GM12878 (cell line): ENCODE measurements around the gene SMARCB1. TPM values are rescaled to one million over a fixed set of nuclear protein-coding genes. Genes with fewer than 3 reads are reported as not detected.

Source experiments
- ATAC-seq: fragments of 200-7000 bp; cut with Tn5 transposase; 3 replicates; pipeline ENCODE4 v1.9.1; 2020; ENCODE audit warnings: mild to moderate bottlenecking, moderate library complexity
- BruUV-seq: library from RNA; stranded (reverse); fragments of 400-500 nt; replicated peaks from 2 replicates; lab custom pipeline; 2021; lab: Mats Ljungman, UMichigan
- CTCF ChIA-PET: fragments of 300-600 bp; sonication (Branson Sonifier 250); formaldehyde crosslinking; extraction: SDS; loops from one replicate; lab custom pipeline; 2021; ENCODE audit warnings: inconsistent platforms; lab: Yijun Ruan, JAX
- POLR2A ChIA-PET: fragments of 350-600 bp; formaldehyde crosslinking; extraction: SDS; loops from one replicate; lab custom pipeline; 2021; ENCODE audit warnings: inconsistent platforms; lab: Charles Lee
- RAD21 ChIA-PET: fragments of 300-600 bp; sonication (Branson Sonifier 250); formaldehyde crosslinking; loops from one replicate; lab custom pipeline; 2023; ENCODE audit warnings: antibody characterized with exemption; ENCODE audit not compliant: unreplicated experiment; lab: Charles Lee
- SMC1A ChIA-PET: fragments of 300-600 bp; sonication (Branson Sonifier 250); formaldehyde crosslinking; loops from one replicate; lab custom pipeline; 2023; ENCODE audit not compliant: unreplicated experiment, uncharacterized antibody; lab: Charles Lee
- DNase-seq: peaks from one replicate; pipeline ENCODE4 v3.0.0-alpha.2; 2011; ENCODE audit warnings: low read depth, low spot score
- FAIRE-seq: peaks from 3 replicates; lab custom pipeline; 2011; peaks lifted over from hg19 to GRCh38; lab: Jason Lieb, UNC
- H2AFZ ChIP-seq: 2 replicates; pipeline ENCODE4 v1.6.0; 2011; ENCODE audit warnings: low read depth, low read length, control low read depth; ENCODE audit not compliant: control insufficient read depth
- H3K27ac ChIP-seq: 2 replicates; pipeline ENCODE4 v1.5.1; 2011; ENCODE audit warnings: control low read depth; ENCODE audit not compliant: control insufficient read depth, insufficient read depth
- H3K27me3 ChIP-seq, 2 experiments: replicated peaks in 1 of 2; 2 replicates each; pipeline versions ENCODE4 v1.6.0 to v1.6.1; 2011; ENCODE audit warnings: low read length in 1 of 2; ENCODE audit not compliant: control insufficient read depth in 2 of 2, insufficient read depth in 2 of 2
- H3K36me3 ChIP-seq, 2 experiments: 2 replicates each; pipeline ENCODE4 v1.5.1; 2011; ENCODE audit warnings: low read length in 1 of 2; ENCODE audit not compliant: control insufficient read depth in 2 of 2, insufficient read depth in 2 of 2
- H3K4me1 ChIP-seq: 2 replicates; pipeline ENCODE4 v1.6.1; 2011; ENCODE audit warnings: mild to moderate bottlenecking, low read length, moderate library complexity, mixed read lengths; ENCODE audit not compliant: control insufficient read depth, insufficient read depth
- H3K4me2 ChIP-seq: 2 replicates; pipeline ENCODE4 v1.6.0; 2011; ENCODE audit warnings: control low read depth; ENCODE audit not compliant: control insufficient read depth, insufficient read depth
- H3K4me3 ChIP-seq: fragments of 200-600 bp; sonication (generic); 2 replicates; pipeline ENCODE4 v1.5.1; 2016
- H3K79me2 ChIP-seq: 2 replicates; pipeline ENCODE4 v1.6.0; 2011; ENCODE audit warnings: low read length; ENCODE audit not compliant: control insufficient read depth, insufficient read depth
- H3K9ac ChIP-seq: 2 replicates; pipeline ENCODE4 v1.8.0; 2011; ENCODE audit warnings: low read length, control low read depth, mixed read lengths; ENCODE audit not compliant: control insufficient read depth, insufficient read depth
- H3K9me3 ChIP-seq: replicated peaks from 3 replicates; pipeline ENCODE4 v1.5.1; 2011; ENCODE audit warnings: mild to moderate bottlenecking, low read length; ENCODE audit not compliant: control insufficient read depth, insufficient read depth
- H4K20me1 ChIP-seq: 2 replicates; pipeline ENCODE4 v1.6.0; 2011; ENCODE audit not compliant: control insufficient read depth, insufficient read depth
- ETV6 ChIP-seq, 2 experiments: fragments of 450-650 bp in 1 of 2; IDR thresholded peaks in 1 of 2; conservative IDR thresholded peaks in 1 of 2; 2 replicates each; pipeline ENCODE4 v1.6.1; 2014; ENCODE audit warnings: antibody characterized with exemption in 1 of 2, borderline replicate concordance in 1 of 2, low read depth in 1 of 2, mild to moderate bottlenecking in 1 of 2, moderate library complexity in 1 of 2
- MEF2B ChIP-seq: fragments of 450-650 bp; IDR thresholded peaks from 2 replicates; pipeline ENCODE4 v1.6.1; 2018; ENCODE audit warnings: mild to moderate bottlenecking, moderate library complexity; ENCODE audit not compliant: partially characterized antibody, poor library complexity, severe bottlenecking
- MTA3 ChIP-seq: IDR thresholded peaks from 2 replicates; pipeline ENCODE4 v1.6.1; 2012; ENCODE audit warnings: low read length, inconsistent platforms, borderline replicate concordance
- NFYB ChIP-seq: IDR thresholded peaks from 2 replicates; pipeline ENCODE4 v1.6.1; 2011; ENCODE audit warnings: low read depth, mild to moderate bottlenecking, low read length, improper control_type of control experiment, moderate library complexity; ENCODE audit not compliant: insufficient read depth
- RCOR1 ChIP-seq: conservative IDR thresholded peaks from 2 replicates; pipeline ENCODE4 v1.6.1; 2012; ENCODE audit warnings: low read depth, low read length, improper control_type of control experiment
- SMARCA5 ChIP-seq: fragments of 450-650 bp; IDR thresholded peaks from 2 replicates; pipeline ENCODE4 v1.6.1; 2017; ENCODE audit warnings: mild to moderate bottlenecking
- ZNF687 ChIP-seq: fragments of 450-650 bp; IDR thresholded peaks from 2 replicates; pipeline ENCODE4 v1.6.1; 2017; ENCODE audit warnings: mild to moderate bottlenecking, moderate library complexity
- WGBS: methylation state at CpG from one replicate; pipeline ENCODE4 v1.1.6; 2016; ENCODE audit warnings: low lambda C conversion rate; ENCODE audit not compliant: insufficient replicate concordance, insufficient coverage; ENCODE audit errors: missing lambda C conversion rate; 5-methylcytosine and 5-hydroxymethylcytosine counted together
- in situ Hi-C: fragments of 300-500 bp; cut with MboI; formaldehyde crosslinking; loops from 9 replicates; pipeline ENCODE4 v1.14.3; 2018; ENCODE audit warnings: mixed read lengths
- intact Hi-C: fragments of 100-400 bp; cut with micrococcal nuclease; formaldehyde crosslinking; loops from one replicate; pipeline ENCODE4 v1.14.2; 2022; ENCODE audit not compliant: unreplicated experiment
- polyA plus RNA-seq, 11 experiments: library from polyadenylated mRNA; depleted of rRNA in 4 of 11; unstranded in 6 of 11; stranded (reverse) in 5 of 11; fragments of >200 nt; fragmentation: Nextera tagmentation in 4 of 11; fragmentation: Illumina TruSeq in 1 of 11; extraction: Ambion mirVana in 4 of 11; extraction: Trizol in 1 of 11; gene quantifications; 1 replicate in 1 of 11; 2 replicates in 10 of 11; pipeline versions ENCODE4 v1.2.1 to v1.2.3, GENCODE V29; 2011 to 2016; ENCODE audit warnings: inconsistent platforms in 2 of 11, missing spikeins in 2 of 11, low read depth in 1 of 11
- total RNA-seq, 4 experiments: library from RNA; depleted of rRNA in 3 of 4; stranded (reverse); fragments of >200 nt in 3 of 4; fragmentation: Illumina TruSeq in 1 of 4; extraction: Trizol in 1 of 4; gene quantifications; 2 replicates each; pipeline versions ENCODE4 v1.2.1 to v1.2.3, GENCODE V29; 2013 to 2021

Gene SMARCB1
- total and polyA plus RNA-seq, 10 of the 15 experiments (the other 5 are each of a cell fraction or from before 2014, with no cell fraction given): 9.1 to 215 (median 183) TPM

- Histone ChIP-seq H3K79me2 (no peaks in the 10 kb centered on the region), H3K27ac (no peak overlapping the region), H4K20me1 (no peaks in the 10 kb centered on the region; the same call in 1 of the 2 replicates), H3K36me3 (peaks cover 42 to 48% of the 10 kb centered on the region in 2 experiments), H3K27me3 (no peaks in the 10 kb centered on the region), H3K4me1 (peaks cover under 1% of the 10 kb centered on the region), H3K4me2 (no peak overlapping the region)
- ChIA-PET SMC1A (interaction anchor here (0.6 kb wide), 1 partner anchor 50 kb away, joined by 3 read pairs; no protein-coding TSS in a partner anchor), RAD21 (interaction anchor here (1.4 kb wide), 1 partner anchor 50 kb away, joined by 4 read pairs; no protein-coding TSS in a partner anchor), POLR2A (interaction anchor here (1.4 kb wide), 1 partner anchor 37 kb away, joined by 6 read pairs; the partner anchor contains the start of gene SLC2A11)
- intact Hi-C loops: no loop called here
- DNase-seq: no peak
- TF ChIP-seq ETV6 (conservative IDR thresholded peaks at IDR 0.05 in 1 of 2, IDR thresholded peaks at IDR 0.05 in 1 of 2; ENCODE audit: borderline replicate concordance in 1 of 2, low read depth in 1 of 2) (no peak), ZNF687 (0 out of 2 replicates have a peak, but pooled peaks have one; percentile 28), MEF2B (peak; percentile 22), SMARCA5 (no peak), RCOR1 (no peak), MTA3 (no peak), NFYB (peak; percentile 43; the same call in 1 of the 2 replicates)
- TF ChIP-seq, all 136 proteins: peak for 3
- Histone ChIP-seq H3K9me3 (no peaks in the 10 kb centered on the region), H3K9ac (no peak overlapping the region), H3K4me3 (no peak overlapping the region), H2AFZ (no peak overlapping the region)
- no TSS peak for BruUV-seq
- FAIRE-seq: no peak
- peak; percentile 27; the same call in 2 of the 3 replicates for ATAC-seq
- in situ Hi-C loops: no loop called here
- WGBS: 16% methylated on average over 4 of the region's 4 CpGs
- CTCF ChIA-PET: interaction anchor here (1.0 to 1.6 kb wide), 2 partner anchors 50 to 52 kb away, joined by 3 to 4 read pairs; no protein-coding TSS in a partner anchor
Measured at GRCh38 chr22:23820748-23821211, 34.0 kb downstream of the SMARCB1 start.
